Activated CD8-positive, alpha-beta memory T cell treated with anti-CD3 and anti-CD28 coated beads, Interleukin-2, amount 10 ng/mL, durations not matched to agents 7 days and 5 days (primary cell): ENCODE results near the gene IGF2BP3. TPM values are rescaled to one million over a fixed set of nuclear protein-coding genes. Genes with fewer than 3 reads are reported as not detected.
"Not testable (repeated sequence)": the region's sequence is repeated elsewhere in the genome, so short reads cannot be mapped to it uniquely, and the experiment has no call there.

Experiments
- ATAC-seq: fragments of 150-1000 bp; cut with Tn5 transposase; one replicate; pipeline ENCODE4 v1.10.0; 2021; ENCODE audit warnings: moderate library complexity
- CTCF ChIA-PET: fragments of 350-600 bp; sonication (Branson Sonifier 250); formaldehyde crosslinking; loops from one replicate; lab custom pipeline; 2021; ENCODE audit warnings: antibody characterized with exemption; lab: Charles Lee
- DNase-seq: peaks from one replicate; pipeline ENCODE4 v3.0.0-alpha.2; 2020
- H3K27ac Mint-ChIP-seq: one replicate; pipeline ENCODE4 v1.8.0; 2021; ENCODE audit warnings: mild to moderate bottlenecking, mixed read lengths
- H3K27me3 Mint-ChIP-seq: one replicate; pipeline ENCODE4 v1.8.0; 2021; ENCODE audit warnings: mixed read lengths
- H3K36me3 Mint-ChIP-seq: one replicate; pipeline ENCODE4 v1.8.0; 2021; ENCODE audit warnings: mild to moderate bottlenecking, mixed read lengths
- H3K4me1 Mint-ChIP-seq: one replicate; pipeline ENCODE4 v1.8.0; 2021; ENCODE audit warnings: mixed read lengths
- H3K4me3 Mint-ChIP-seq: one replicate; pipeline ENCODE4 v1.8.0; 2021; ENCODE audit warnings: mild to moderate bottlenecking, moderate library complexity, mixed read lengths
- H3K9me3 Mint-ChIP-seq: one replicate; pipeline ENCODE4 v1.8.0; 2022; ENCODE audit warnings: low read depth, mixed read lengths
- total RNA-seq, 2 experiments: library from RNA; stranded (reverse); gene quantifications; one replicate each; pipeline ENCODE4 v1.2.3, GENCODE V29; 2021

IGF2BP3 gene
- total RNA-seq, 2 experiments from 2014 or later = 0.84 to 1.3 TPM

GRCh38 chr7:23403970-23404369 lies 66.3 kb downstream of the IGF2BP3 start:
- Mint-ChIP-seq H3K4me1 (no peaks in the 10 kb centered on the region), H3K4me3 (no peak overlapping the region), H3K27me3 (peaks cover 14% of the 10 kb centered on the region), H3K27ac (no peak overlapping the region), H3K9me3 (no peaks in the 10 kb centered on the region), H3K36me3 (no peaks in the 10 kb centered on the region)
- DNase-seq = no peak
- CTCF ChIA-PET = interaction anchor here (0.6 kb wide), 1 partner anchor 224 kb away, joined by 3 read pairs; no protein-coding TSS in a partner anchor
- ATAC-seq = no peak

GRCh38 chr7:23398090-23398489 lies 72.2 kb downstream of the IGF2BP3 start:
- H3K36me3 Mint-ChIP-seq, DNase-seq, ATAC-seq, H3K9me3 Mint-ChIP-seq, CTCF ChIA-PET, H3K4me1 Mint-ChIP-seq, H3K4me3 Mint-ChIP-seq, H3K27ac Mint-ChIP-seq: not testable (repeated sequence)
- peaks cover 29% of the 10 kb centered on the region for H3K27me3 Mint-ChIP-seq

GRCh38 chr7:23397241-23397640 lies 73.0 kb downstream of the IGF2BP3 start:
- Mint-ChIP-seq H3K4me3 (no peak overlapping the region), H3K4me1 (no peaks in the 10 kb centered on the region), H3K36me3 (no peaks in the 10 kb centered on the region), H3K27ac (no peak overlapping the region), H3K9me3 (no peaks in the 10 kb centered on the region), H3K27me3 (peaks cover 27% of the 10 kb centered on the region)
- ATAC-seq (no peak), DNase-seq (no peak)
- CTCF ChIA-PET = no interaction called here

- ATAC-seq = no peak
- H3K27me3 Mint-ChIP-seq = peaks cover 26% of the 10 kb centered on the region
- CTCF ChIA-PET = no interaction called here
Observed at GRCh38 chr7:23396222-23397015, 73.9 kb downstream of the IGF2BP3 start.

GRCh38 chr7:23394488-23395171 lies 75.7 kb downstream of the IGF2BP3 start:
- ATAC-seq (no peak), DNase-seq (no peak)
- H3K36me3 Mint-ChIP-seq = no peaks in the 10 kb centered on the region
- CTCF ChIA-PET = no interaction called here
- no peak overlapping the region for H3K27ac Mint-ChIP-seq
- H3K4me1 Mint-ChIP-seq = peaks cover 9% of the 10 kb centered on the region
- no peak overlapping the region for H3K4me3 Mint-ChIP-seq
- H3K9me3 Mint-ChIP-seq = no peaks in the 10 kb centered on the region
- peaks cover 18% of the 10 kb centered on the region for H3K27me3 Mint-ChIP-seq

More at GRCh38 chr7:23396222-23397015, 73.9 kb downstream of the IGF2BP3 start:
- Mint-ChIP-seq H3K4me3 (no peak overlapping the region), H3K27ac (no peak overlapping the region), H3K9me3 (no peaks in the 10 kb centered on the region), H3K4me1 (peaks cover 6% of the 10 kb centered on the region), H3K36me3 (no peaks in the 10 kb centered on the region)
- no peak for DNase-seq

GRCh38 chr7:23393636-23394035 lies 76.7 kb downstream of the IGF2BP3 start:
- H3K4me3 Mint-ChIP-seq = no peak overlapping the region
- no peak for DNase-seq

GRCh38 chr7:23389701-23390100 lies 80.6 kb downstream of the IGF2BP3 start:
- Mint-ChIP-seq H3K36me3 (no peaks in the 10 kb centered on the region), H3K4me3 (no peak overlapping the region), H3K4me1 (peaks cover 9% of the 10 kb centered on the region), H3K27me3 (peaks cover 22% of the 10 kb centered on the region), H3K27ac (no peak overlapping the region), H3K9me3 (no peaks in the 10 kb centered on the region)
- CTCF ChIA-PET = interaction anchor here (1.4 kb wide), 1 partner anchor 114 kb away, joined by 3 read pairs; no protein-coding TSS in a partner anchor
- no peak for ATAC-seq
- no peak for DNase-seq

More at GRCh38 chr7:23393636-23394035, 76.7 kb downstream of the IGF2BP3 start:
- ATAC-seq = no peak
- H3K4me1 Mint-ChIP-seq = peaks cover 9% of the 10 kb centered on the region
- H3K9me3 Mint-ChIP-seq = no peaks in the 10 kb centered on the region
- peaks cover 21% of the 10 kb centered on the region for H3K27me3 Mint-ChIP-seq
- no peak overlapping the region for H3K27ac Mint-ChIP-seq
- H3K36me3 Mint-ChIP-seq = no peaks in the 10 kb centered on the region
- CTCF ChIA-PET = interaction anchor here (0.9 kb wide), 1 partner anchor 21 kb away, joined by 3 read pairs; no protein-coding TSS in a partner anchor

GRCh38 chr7:23387583-23387982 lies 82.7 kb downstream of the IGF2BP3 start:
- H3K27me3 Mint-ChIP-seq = peaks cover 18% of the 10 kb centered on the region
- no peak overlapping the region for H3K4me3 Mint-ChIP-seq
- DNase-seq = no peak
- H3K36me3 Mint-ChIP-seq = no peaks in the 10 kb centered on the region
- H3K4me1 Mint-ChIP-seq = peaks cover 11% of the 10 kb centered on the region
- no peak overlapping the region for H3K27ac Mint-ChIP-seq
- no peaks in the 10 kb centered on the region for H3K9me3 Mint-ChIP-seq
- ATAC-seq = no peak
- CTCF ChIA-PET = interaction anchor here (1.6 kb wide), 1 partner anchor 159 kb away, joined by 3 read pairs; no protein-coding TSS in a partner anchor

- no peaks in the 10 kb centered on the region for H3K36me3 Mint-ChIP-seq
- DNase-seq (no peak), ATAC-seq (no peak)
- H3K27ac Mint-ChIP-seq = no peak overlapping the region
- no peaks in the 10 kb centered on the region for H3K9me3 Mint-ChIP-seq
- H3K4me1 Mint-ChIP-seq = peaks cover 6% of the 10 kb centered on the region
- peaks cover 27% of the 10 kb centered on the region for H3K27me3 Mint-ChIP-seq
- no peak overlapping the region for H3K4me3 Mint-ChIP-seq
- CTCF ChIA-PET = no interaction called here
Observed at GRCh38 chr7:23385140-23385539, 85.2 kb downstream of the IGF2BP3 start.

GRCh38 chr7:23383225-23383624 lies 87.1 kb downstream of the IGF2BP3 start:
- Mint-ChIP-seq H3K4me3 (no peak overlapping the region), H3K27me3 (peaks cover 23% of the 10 kb centered on the region), H3K36me3 (no peaks in the 10 kb centered on the region), H3K9me3 (no peaks in the 10 kb centered on the region), H3K27ac (no peak overlapping the region), H3K4me1 (peaks cover 6% of the 10 kb centered on the region)
- DNase-seq (no peak), ATAC-seq (no peak)
- CTCF ChIA-PET = no interaction called here

GRCh38 chr7:23380961-23381360 lies 89.3 kb downstream of the IGF2BP3 start:
- H3K36me3 Mint-ChIP-seq = peaks cover under 1% of the 10 kb centered on the region
- H3K4me3 Mint-ChIP-seq = no peak overlapping the region
- H3K4me1 Mint-ChIP-seq = peaks cover 11% of the 10 kb centered on the region
- H3K27me3 Mint-ChIP-seq = peaks cover 19% of the 10 kb centered on the region
- CTCF ChIA-PET = interaction anchor here (1.2 kb wide), 1 partner anchor 18 kb away, joined by 3 read pairs; no protein-coding TSS in a partner anchor
- ATAC-seq = no peak
- no peak for DNase-seq
- no peak overlapping the region for H3K27ac Mint-ChIP-seq
- no peaks in the 10 kb centered on the region for H3K9me3 Mint-ChIP-seq

- Mint-ChIP-seq H3K27ac (no peak overlapping the region), H3K36me3 (peaks cover 2% of the 10 kb centered on the region), H3K4me1 (peaks cover 11% of the 10 kb centered on the region), H3K9me3 (no peaks in the 10 kb centered on the region), H3K27me3 (peaks cover 19% of the 10 kb centered on the region), H3K4me3 (no peak overlapping the region)
- CTCF ChIA-PET = no interaction called here
- no peak for ATAC-seq
- no peak for DNase-seq
Observed at GRCh38 chr7:23380556-23380955, 89.7 kb downstream of the IGF2BP3 start.

GRCh38 chr7:23378996-23379395 lies 91.3 kb downstream of the IGF2BP3 start:
- H3K4me3 Mint-ChIP-seq = no peak overlapping the region
- ATAC-seq (no peak), DNase-seq (no peak)
- peaks cover 2% of the 10 kb centered on the region for H3K36me3 Mint-ChIP-seq
- peaks cover 15% of the 10 kb centered on the region for H3K27me3 Mint-ChIP-seq
- H3K4me1 Mint-ChIP-seq = peaks cover 11% of the 10 kb centered on the region
- H3K9me3 Mint-ChIP-seq = no peaks in the 10 kb centered on the region
- CTCF ChIA-PET = interaction anchor here (1.2 kb wide), 1 partner anchor 106 kb away, joined by 3 read pairs; no protein-coding TSS in a partner anchor
- H3K27ac Mint-ChIP-seq = no peak overlapping the region
